Stomach (tissue), 4 donors: ENCODE results near the gene ADGRF5.

Experiments
- CTCF ChIP-seq, 7 experiments: fragments of 450-650 bp in 4 of 7; fragments of 200-600 bp in 3 of 7; sonication (generic) in 3 of 7; IDR thresholded peaks; one replicate each; pipeline ENCODE4 v1.5.1; 2016 to 2019; ENCODE audit warnings: antibody characterized with exemption in 7 of 7, control low read depth in 2 of 7, mild to moderate bottlenecking in 1 of 7
- EP300 ChIP-seq: sonication (generic); formaldehyde crosslinking; IDR thresholded peaks from one replicate; pipeline ENCODE4 v1.6.1; 2017; ENCODE audit warnings: antibody characterized with exemption
- POLR2A ChIP-seq, 4 donors: fragments of 450-650 bp; IDR thresholded peaks; one replicate each; pipeline ENCODE4 v1.6.1; 2016; ENCODE audit warnings: antibody characterized with exemption in 4 of 4, control low read depth in 2 of 4, mild to moderate bottlenecking in 1 of 4, moderate library complexity in 1 of 4
- POLR2AphosphoS5 ChIP-seq, 3 donors: sonication (generic); formaldehyde crosslinking; IDR thresholded peaks; one replicate each; pipeline ENCODE4 v1.6.1; 2016; ENCODE audit warnings: antibody characterized with exemption in 3 of 3

DNA sequence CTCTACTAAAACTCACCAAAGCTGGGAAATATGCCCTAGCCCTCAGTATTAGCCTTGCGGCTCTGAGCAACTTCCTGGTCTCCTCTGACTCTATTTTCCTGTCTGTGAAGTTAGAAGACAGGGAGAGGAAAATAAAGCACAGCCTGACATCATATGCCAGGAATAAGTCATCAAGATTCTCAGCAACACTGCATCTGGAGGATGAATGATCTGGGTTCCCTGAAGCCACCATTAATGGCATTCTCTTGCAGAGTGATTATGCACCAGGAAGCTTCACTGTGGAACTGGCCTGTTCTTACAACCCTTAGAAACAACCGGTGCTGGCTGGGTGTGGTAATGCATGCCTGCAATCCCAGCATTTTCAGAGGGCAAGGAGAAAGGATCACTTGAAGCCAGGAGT, 12.4 kb downstream of the ADGRF5 start:
- TF ChIP-seq POLR2A (IDR thresholded peaks at IDR 0.05) (no peak), EP300 (no peak), CTCF (IDR thresholded peaks at IDR 0.05) (no peak), POLR2AphosphoS5 (IDR thresholded peaks at IDR 0.05) (no peak)
